Panc1 (cell line): ENCODE data around the gene PSMB7. TPM values are rescaled to one million over a fixed set of nuclear protein-coding genes. Genes with fewer than 3 reads are reported as not detected.

Experiments
- ATAC-seq: fragments of 200-7000 bp; cut with Tn5 transposase; 2 replicates; pipeline ENCODE4 v1.9.1; 2020; ENCODE audit warnings: mild to moderate bottlenecking, moderate library complexity
- BruUV-seq: library from RNA; stranded (reverse); fragments of 400-500 nt; replicated peaks from 2 replicates; lab custom pipeline; 2021; lab: Mats Ljungman, UMichigan
- CTCF ChIA-PET: fragments of 300-600 bp; sonication (Branson Sonifier 250); formaldehyde crosslinking; loops from one replicate; lab custom pipeline; 2022; ENCODE audit warnings: antibody characterized with exemption; lab: Charles Lee
- POLR2A ChIA-PET: fragments of 300-600 bp; sonication (Branson Sonifier 250); formaldehyde crosslinking; loops from one replicate; lab custom pipeline; 2022; ENCODE audit warnings: antibody characterized with exemption; lab: Charles Lee
- DNase-seq: peaks from one replicate; pipeline ENCODE4 v3.0.0-alpha.2; 2010; ENCODE audit warnings: low read depth, low spot score
- H3K27ac ChIP-seq: 2 replicates; pipeline ENCODE4 v1.5.1; 2011; ENCODE audit warnings: mild to moderate bottlenecking, low read length, inconsistent platforms
- H3K27me3 ChIP-seq: fragments of 200-500 bp; sonication (Bioruptor generic); 2 replicates; pipeline ENCODE4 v1.6.0; 2014; ENCODE audit warnings: low read length, inconsistent platforms; ENCODE audit not compliant: control insufficient read depth, insufficient read depth
- H3K36me3 ChIP-seq: fragments of 200-500 bp; sonication (Bioruptor generic); 2 replicates; pipeline ENCODE4 v1.5.1; 2014; ENCODE audit warnings: inconsistent platforms, mild to moderate bottlenecking, low read length, moderate library complexity; ENCODE audit not compliant: control insufficient read depth, insufficient read depth
- H3K4me1 ChIP-seq: 2 replicates; pipeline ENCODE4 v1.5.1; 2011; ENCODE audit warnings: inconsistent platforms, mild to moderate bottlenecking, low read length, moderate library complexity; ENCODE audit not compliant: control insufficient read depth, insufficient read depth
- H3K4me3 ChIP-seq, 2 experiments: 2 replicates each; pipeline ENCODE4 v1.5.1; 2011 to 2012; ENCODE audit warnings: low read depth in 2 of 2, low read length in 2 of 2, mild to moderate bottlenecking in 2 of 2, inconsistent platforms in 1 of 2, moderate library complexity in 1 of 2
- H3K9me3 ChIP-seq: fragments of 200-500 bp; sonication (Bioruptor generic); 2 replicates; pipeline ENCODE4 v1.5.1; 2014; ENCODE audit warnings: low read depth, mild to moderate bottlenecking, inconsistent platforms, low read length, moderate library complexity; ENCODE audit not compliant: control insufficient read depth, insufficient read depth
- CTCF ChIP-seq: fragments of 450-650 bp; IDR thresholded peaks from 2 replicates; pipeline ENCODE4 v1.5.1; 2017; ENCODE audit warnings: mild to moderate bottlenecking
- POLR2AphosphoS5 ChIP-seq: IDR thresholded peaks from 2 replicates; pipeline ENCODE4 v1.6.1; 2012; ENCODE audit warnings: mild to moderate bottlenecking, low read depth, low read length, moderate library complexity
- REST ChIP-seq, 2 experiments: IDR thresholded peaks; 2 replicates each; pipeline ENCODE4 v1.6.1; 2011 to 2012; ENCODE audit warnings: low read depth in 2 of 2, control low read depth in 1 of 2, low read length in 1 of 2, mild to moderate bottlenecking in 1 of 2, moderate library complexity in 1 of 2; ENCODE audit not compliant: insufficient read depth in 1 of 2
- SIN3A ChIP-seq: IDR thresholded peaks from 2 replicates; pipeline ENCODE4 v1.6.1; 2012; ENCODE audit warnings: low read depth, mild to moderate bottlenecking, low read length, moderate library complexity, borderline replicate concordance; ENCODE audit not compliant: insufficient read depth
- TCF7L2 ChIP-seq: IDR thresholded peaks from 2 replicates; pipeline ENCODE4 v1.6.1; 2011; ENCODE audit warnings: mild to moderate bottlenecking, low read depth, low read length, inconsistent platforms
- in situ Hi-C: cut with HindIII; loops from 2 replicates; pipeline ENCODE4 v1.10.0; 2016; ENCODE audit warnings: low sequenced_read_pairs, low pct_unique_long_range_greater_than_20kb
- intact Hi-C: fragments of 100-400 bp; cut with micrococcal nuclease; formaldehyde crosslinking; loops from one replicate; pipeline ENCODE4 v1.10.0; 2022; ENCODE audit not compliant: unreplicated experiment
- total RNA-seq: library from RNA; stranded (reverse); gene quantifications from one replicate; pipeline ENCODE4 v1.2.1, GENCODE V29; 2021; ENCODE audit not compliant: unreplicated experiment

Gene PSMB7
- total RNA-seq, 1 experiment from 2014 or later: 167 TPM

GRCh38 chr9:124395826-124396225, 19.4 kb downstream of the PSMB7 start:
- TF ChIP-seq CTCF (no peak), TCF7L2 (no peak), POLR2AphosphoS5 (no peak), SIN3A (no peak), REST (IDR thresholded peaks at IDR 0.05; ENCODE audit: insufficient read depth in 1 of 2, low read depth in 2 of 2, low read length in 1 of 2) (no peak)
- no peaks in the 10 kb centered on the region for H3K27me3 ChIP-seq
- BruUV-seq: no TSS peak
- in situ Hi-C loops: no loop called here
- ATAC-seq (no peak), DNase-seq (no peak)
- ChIA-PET CTCF (no interaction called here), POLR2A (no interaction called here)
- peaks cover under 1% of the 10 kb centered on the region; the same call in 1 of the 2 replicates for H3K36me3 ChIP-seq
- no peaks in the 10 kb centered on the region for H3K9me3 ChIP-seq
- intact Hi-C loops: no loop called here
- H3K4me3 ChIP-seq: no peak overlapping the region
- H3K4me1 ChIP-seq: peaks cover 85% of the 10 kb centered on the region
- H3K27ac ChIP-seq: peak overlapping the region; percentile 97

- in situ Hi-C loops (no loop called here), intact Hi-C loops (no loop called here)
- ATAC-seq (no peak), DNase-seq (no peak)
- H3K4me1 ChIP-seq: peaks cover 86% of the 10 kb centered on the region
- H3K9me3 ChIP-seq: no peaks in the 10 kb centered on the region
- POLR2A ChIA-PET: interaction anchor here (0.5 kb wide), 1 partner anchor 24 kb away, joined by 3 read pairs; no protein-coding TSS in a partner anchor
- CTCF ChIA-PET: interaction anchor here (0.5 kb wide), 1 partner anchor 451 kb away, joined by 4 read pairs; no protein-coding TSS in a partner anchor
- no peak overlapping the region for H3K4me3 ChIP-seq
- H3K27ac ChIP-seq: peak overlapping the region; percentile 97
- TF ChIP-seq CTCF (peak; percentile 20; the same call in 1 of the 2 replicates), SIN3A (no peak)
- no TSS peak for BruUV-seq
- H3K36me3 ChIP-seq: no peaks in the 10 kb centered on the region; the same call in 1 of the 2 replicates
- no peaks in the 10 kb centered on the region for H3K27me3 ChIP-seq
Measured at GRCh38 chr9:124394596-124394995, 20.6 kb downstream of the PSMB7 start.
